K562 (cell line): Measurements from ENCODE around the gene C1orf174. TPM values are rescaled to one million over a fixed set of nuclear protein-coding genes. Genes with fewer than 3 reads are reported as not detected.

ENCODE experiments used
- ATAC-seq: fragments of 200-7000 bp; cut with Tn5 transposase; 3 replicates; pipeline ENCODE4 v1.9.1; 2020; ENCODE audit warnings: moderate library complexity
- BruUV-seq: library from RNA; stranded (reverse); fragments of 400-500 nt; replicated peaks from 2 replicates; lab custom pipeline; 2021; lab: Mats Ljungman, UMichigan
- CTCF ChIA-PET: fragments of 300-600 bp; formaldehyde crosslinking; extraction: SDS; loops from one replicate; lab custom pipeline; 2021; ENCODE audit warnings: low intra/inter-chr PET ratio; lab: Yijun Ruan, JAX
- POLR2A ChIA-PET: fragments of 300-600, 350-650 bp; sonication (Branson Sonifier 250); formaldehyde crosslinking; extraction: SDS; loops from one replicate; lab custom pipeline; 2021; ENCODE audit warnings: antibody characterized with exemption, inconsistent platforms; lab: Yijun Ruan, JAX
- DNase-seq, 4 experiments: peaks; one replicate each; pipeline versions ENCODE4 v3.0.0 to v3.0.0-alpha.2; 2011 to 2018; ENCODE audit warnings: low spot score in 3 of 4, mixed read lengths in 3 of 4; ENCODE audit errors: extremely low read depth in 1 of 4
- FAIRE-seq: peaks from 2 replicates; lab custom pipeline; 2011; peaks lifted over from hg19 to GRCh38; lab: Jason Lieb, UNC
- H2AFZ ChIP-seq: 2 replicates; pipeline ENCODE4 v1.6.0; 2011; ENCODE audit warnings: low read depth, low read length, control low read depth, inconsistent platforms
- H3K27ac ChIP-seq: fragments of 200-600 bp; 3 replicates; pipeline ENCODE4 v1.8.0; 2011; ENCODE audit warnings: low read depth, mild to moderate bottlenecking, control low read depth, inconsistent platforms, low read length, moderate library complexity, mixed read lengths; ENCODE audit errors: extremely low read depth
- H3K27me3 ChIP-seq, 2 experiments: fragments of 300-600 bp in 1 of 2; 2 replicates in 1 of 2; 3 replicates in 1 of 2; pipeline versions ENCODE4 v1.6.0 to v1.8.0; 2011; ENCODE audit warnings: inconsistent platforms in 2 of 2, low read length in 2 of 2, mild to moderate bottlenecking in 1 of 2, mixed read lengths in 1 of 2, moderate library complexity in 1 of 2; ENCODE audit not compliant: control insufficient read depth in 2 of 2, insufficient read depth in 2 of 2
- H3K36me3 ChIP-seq: fragments of 300-600 bp; 3 replicates; pipeline ENCODE4 v1.8.0; 2011; ENCODE audit warnings: mild to moderate bottlenecking, low read length, inconsistent platforms; ENCODE audit not compliant: control insufficient read depth, insufficient read depth
- H3K4me1 ChIP-seq, 2 experiments: fragments of 200-600 bp in 1 of 2; replicated peaks in 1 of 2; 2 replicates in 1 of 2; 3 replicates in 1 of 2; pipeline versions ENCODE4 v1.5.1 to v1.8.0; 2011; ENCODE audit warnings: inconsistent platforms in 2 of 2, low read length in 2 of 2, mild to moderate bottlenecking in 1 of 2, mixed read lengths in 1 of 2, moderate library complexity in 1 of 2; ENCODE audit not compliant: control insufficient read depth in 2 of 2, insufficient read depth in 2 of 2
- H3K4me2 ChIP-seq: 2 replicates; pipeline ENCODE4 v1.6.1; 2011; ENCODE audit warnings: low read length, control low read depth, inconsistent platforms, mixed read lengths; ENCODE audit not compliant: insufficient read depth
- H3K4me3 ChIP-seq: fragments of 200-600 bp; sonication (generic), shearing (Covaris generic); 2 replicates; pipeline ENCODE4 v1.5.1; 2016; ENCODE audit warnings: control low read depth, inconsistent platforms
- H3K79me2 ChIP-seq: fragments of 200-600 bp; 3 replicates; pipeline ENCODE4 v1.8.0; 2011; ENCODE audit warnings: low read length, inconsistent platforms; ENCODE audit not compliant: control insufficient read depth, insufficient read depth
- H3K9ac ChIP-seq, 2 experiments: 2 replicates each; pipeline versions ENCODE4 v1.6.0 to v1.6.1; 2011; ENCODE audit warnings: low read depth in 2 of 2, low read length in 2 of 2, control low read depth in 1 of 2, inconsistent platforms in 1 of 2, mild to moderate bottlenecking in 1 of 2, mixed read lengths in 1 of 2; ENCODE audit not compliant: insufficient read depth in 1 of 2
- H3K9me1 ChIP-seq: one replicate; pipeline ENCODE4 v1.6.0; 2011; ENCODE audit warnings: inconsistent platforms, mild to moderate bottlenecking, low read length, moderate library complexity; ENCODE audit not compliant: control insufficient read depth, insufficient read depth
- H3K9me3 ChIP-seq: replicated peaks from 2 replicates; pipeline ENCODE4 v1.5.1; 2011; ENCODE audit warnings: low read depth, low read length, inconsistent platforms; ENCODE audit not compliant: control insufficient read depth, insufficient read depth
- H4K20me1 ChIP-seq: replicated peaks from 2 replicates; pipeline ENCODE4 v1.6.1; 2011; ENCODE audit warnings: low read length, inconsistent platforms, mixed read lengths; ENCODE audit not compliant: control insufficient read depth, insufficient read depth
- COPS2 ChIP-seq: fragments of 450-650 bp; conservative IDR thresholded peaks from 2 replicates; pipeline ENCODE4 v1.6.1; 2016; ENCODE audit warnings: mild to moderate bottlenecking, moderate library complexity
- EWSR1 ChIP-seq: fragments of 450-650 bp; IDR thresholded peaks from 2 replicates; pipeline ENCODE4 v1.6.1; 2018; ENCODE audit warnings: borderline replicate concordance, mild to moderate bottlenecking, low read depth, moderate library complexity; ENCODE audit not compliant: partially characterized antibody
- HDGF ChIP-seq: fragments of 450-650 bp; IDR thresholded peaks from 2 replicates; pipeline ENCODE4 v1.6.1; 2016
- MTA2 ChIP-seq: fragments of 450-650 bp; IDR thresholded peaks from 2 replicates; pipeline ENCODE4 v1.6.1; 2016; ENCODE audit warnings: low read depth
- MYBL2 ChIP-seq, 2 experiments: fragments of 450-650 bp in 1 of 2; sonication (generic) in 1 of 2; formaldehyde crosslinking in 1 of 2; IDR thresholded peaks; 2 replicates each; pipeline versions ENCODE4 v1.6.1 to v1.8.1; 2017 to 2022; ENCODE audit warnings: borderline replicate concordance in 1 of 2, inconsistent platforms in 1 of 2, low read depth in 1 of 2, mild to moderate bottlenecking in 1 of 2, missing genetic modification reagents in 1 of 2, moderate library complexity in 1 of 2
- NFIX ChIP-seq: fragments of 250-450 bp; sonication (Bioruptor Pico); IDR thresholded peaks from 2 replicates; pipeline ENCODE4 v1.4.0; 2020; ENCODE audit warnings: low read depth, mild to moderate bottlenecking, moderate library complexity
- SAFB2 ChIP-seq: fragments of 200-400 bp; formaldehyde crosslinking; IDR thresholded peaks from 2 replicates; pipeline ENCODE4 v1.6.1; 2018; ENCODE audit warnings: borderline replicate concordance, low read length, low read depth, moderate library complexity; ENCODE audit not compliant: severe bottlenecking
- SETDB1 ChIP-seq: IDR thresholded peaks from one replicate; pipeline ENCODE4 v1.6.1; 2012; ENCODE audit warnings: low read length, control low read depth, inconsistent platforms
- SLC30A9 ChIP-seq: fragments of 250-450 bp; sonication (Bioruptor Pico); IDR thresholded peaks from 2 replicates; pipeline ENCODE4 v1.8.0; 2022; ENCODE audit warnings: mild to moderate bottlenecking, moderate library complexity
- SMARCA5 ChIP-seq: fragments of 450-650 bp; IDR thresholded peaks from 2 replicates; pipeline ENCODE4 v1.6.1; 2016
- STAG1 ChIP-seq: sonication (generic); formaldehyde crosslinking; IDR thresholded peaks from 2 replicates; pipeline ENCODE4 v1.5.0; 2020; ENCODE audit warnings: missing genetic modification reagents, borderline replicate concordance
- TCFL5 ChIP-seq: fragments of 250-450 bp; sonication (Bioruptor Pico); conservative IDR thresholded peaks from 2 replicates; pipeline ENCODE4 v1.6.1; 2021; ENCODE audit warnings: mild to moderate bottlenecking, moderate library complexity, matching md5 sums
- TRIM24 ChIP-seq, 2 experiments: fragments of 450-650 bp; IDR thresholded peaks; 2 replicates each; pipeline ENCODE4 v1.6.1; 2016
- TRIM28 ChIP-seq: fragments of 450-650 bp; IDR thresholded peaks from 2 replicates; pipeline ENCODE4 v1.6.1; 2017
- ZNF197 ChIP-seq: fragments of 200-800 bp; sonication (Bioruptor generic); IDR thresholded peaks from 2 replicates; pipeline ENCODE4 v1.6.1; 2016; ENCODE audit warnings: low read depth, missing genetic modification characterization, missing compliant biosample characterization
- WGBS: fragments of 100-300 bp; shearing (Covaris generic); methylation state at CpG from one replicate; pipeline ENCODE4 v1.1.6; 2016; ENCODE audit warnings: low coverage, mixed read lengths; ENCODE audit not compliant: insufficient coverage; ENCODE audit errors: missing lambda C conversion rate; 5-methylcytosine and 5-hydroxymethylcytosine counted together
- in situ Hi-C: fragments of 300-500 bp; cut with MboI; formaldehyde crosslinking; loops from 4 replicates; pipeline ENCODE4 v1.15.0; 2018; ENCODE audit warnings: inconsistent platforms, mixed read lengths
- intact Hi-C: fragments of 100-400 bp; cut with micrococcal nuclease; formaldehyde crosslinking; loops from 2 replicates; pipeline ENCODE4 v1.14.2; 2022
- polyA plus RNA-seq, 8 experiments: library from polyadenylated mRNA; depleted of rRNA in 4 of 8; stranded (reverse) in 5 of 8; unstranded in 3 of 8; fragments of >200 nt; fragmentation: Nextera tagmentation in 2 of 8; fragmentation: Illumina TruSeq in 1 of 8; extraction: Ambion mirVana in 2 of 8; extraction: Trizol in 1 of 8; gene quantifications; 2 replicates each; pipeline versions ENCODE4 v1.2.1 to v1.2.3, GENCODE V29; 2011 to 2014; ENCODE audit warnings: inconsistent platforms in 1 of 8, missing spikeins in 1 of 8
- total RNA-seq, 7 experiments: library from RNA; depleted of rRNA in 6 of 7; stranded (reverse); fragments of >200 nt in 6 of 7; fragmentation: Illumina TruSeq in 2 of 7; extraction: Trizol in 2 of 7; gene quantifications; 2 replicates each; pipeline versions ENCODE4 v1.2.1 to v1.2.3, GENCODE V29; 2011 to 2021; ENCODE audit warnings: low replicate concordance in 1 of 7
- TF ChIP-seq, protein P1 (sequence below): fragments of 450-650 bp; formaldehyde crosslinking; IDR thresholded peaks from 2 replicates; pipeline ENCODE4 v1.4.0; 2020; ENCODE audit warnings: mild to moderate bottlenecking
- TF ChIP-seq, protein P2 (sequence below), 2 experiments: fragments of 450-650 bp; conservative IDR thresholded peaks; 2 replicates each; pipeline ENCODE4 v1.6.1; 2017; ENCODE audit warnings: mild to moderate bottlenecking in 2 of 2, moderate library complexity in 2 of 2
- TF ChIP-seq, protein P3 (sequence below): fragments of 250-450 bp; sonication (Bioruptor Pico); IDR thresholded peaks from 2 replicates; pipeline ENCODE4 v1.6.1; 2021; ENCODE audit warnings: mild to moderate bottlenecking

The C1orf174 gene
- total and polyA plus RNA-seq, 9 of the 15 experiments (the other 6 are each of a cell fraction or from before 2014, with no cell fraction given) = 38.5 to 64.9 (median 45.4) TPM

DNA sequence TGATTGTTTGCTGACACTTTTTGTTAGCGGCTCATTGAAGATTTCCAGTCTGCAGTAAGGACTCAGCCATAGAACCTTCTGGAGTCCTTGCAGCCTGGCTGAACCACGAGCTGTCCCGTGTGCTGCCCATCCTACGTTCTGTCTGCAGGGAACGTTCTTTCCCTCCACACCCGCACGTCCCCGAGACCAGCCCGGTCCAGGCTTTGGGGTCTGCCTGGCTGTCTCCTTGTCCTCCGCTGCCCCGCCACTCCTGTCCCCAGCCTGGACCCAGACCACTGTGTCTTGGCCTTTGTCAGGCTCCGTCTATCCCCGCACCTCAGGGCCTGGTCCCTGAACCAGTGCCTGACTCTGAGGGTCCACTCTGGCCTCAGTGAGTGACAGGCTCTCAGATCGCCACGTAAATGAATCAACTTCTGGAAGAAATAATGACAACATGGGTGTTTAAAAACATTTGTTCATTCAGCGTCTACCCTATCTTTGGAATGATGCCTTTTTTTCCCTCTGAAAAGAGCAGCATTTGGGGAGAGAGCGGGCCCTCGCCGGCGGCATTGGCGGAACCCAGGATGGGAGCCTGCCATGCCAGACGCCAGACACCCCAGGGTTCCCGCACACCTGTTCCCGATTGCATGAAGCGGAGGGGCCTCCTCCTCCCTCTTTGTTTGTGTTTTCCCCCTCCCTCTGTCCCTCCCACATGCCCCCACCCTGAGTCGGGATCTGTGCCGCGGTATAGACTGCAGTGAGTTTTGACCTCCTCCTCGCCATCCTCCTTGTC, 43.9 kb upstream of the C1orf174 start:
- Histone ChIP-seq H3K9me3 (no peaks in the 10 kb centered on the region), H3K27ac (no peak overlapping the region), H3K9ac (no peak overlapping the region), H3K79me2 (no peaks in the 10 kb centered on the region), H3K27me3 (peaks cover 70 to 90% of the 10 kb centered on the region in 2 experiments), H3K4me1 (peaks cover 0 to 7% of the 10 kb centered on the region in 2 experiments; a peak in 1 of 5 replicates), H3K4me2 (no peak overlapping the region), H2AFZ (no peak overlapping the region), H3K9me1 (no peaks in the 10 kb centered on the region), H3K4me3 (no peak overlapping the region), H3K36me3 (no peaks in the 10 kb centered on the region), H4K20me1 (peaks cover 3% of the 10 kb centered on the region; the same call in 1 of the 2 replicates)
- in situ Hi-C loops = no loop called here
- BruUV-seq = no TSS peak
- ChIA-PET POLR2A (interaction anchor here (1.1 to 1.4 kb wide), 2 partner anchors 11 to 13 kb away, joined by 4 to 7 read pairs; no protein-coding TSS in a partner anchor), CTCF (no interaction called here)
- intact Hi-C loops = no loop called here
- TF ChIP-seq ZNF197 (CRISPR knock-in tag) (no peak), NFIX (CRISPR knock-in tag) (no peak), STAG1 (CRISPR knock-in tag) (no peak), HDGF (no peak), SAFB2 (no peak), SLC30A9 (CRISPR knock-in tag) (no peak), SETDB1 (no peak), TRIM24 (IDR thresholded peaks at IDR 0.05) (no peak), COPS2 (no peak), TRIM28 (no peak), SMARCA5 (no peak), MYBL2 (IDR thresholded peaks at IDR 0.05; ENCODE audit: low read depth) (no peak), MYBL2 (CRISPR knock-in tag; IDR thresholded peaks at IDR 0.05; ENCODE audit: borderline replicate concordance) (no peak), TCFL5 (CRISPR knock-in tag) (no peak), EWSR1 (no peak), MTA2 (no peak)
- TF ChIP-seq, protein P1, sequence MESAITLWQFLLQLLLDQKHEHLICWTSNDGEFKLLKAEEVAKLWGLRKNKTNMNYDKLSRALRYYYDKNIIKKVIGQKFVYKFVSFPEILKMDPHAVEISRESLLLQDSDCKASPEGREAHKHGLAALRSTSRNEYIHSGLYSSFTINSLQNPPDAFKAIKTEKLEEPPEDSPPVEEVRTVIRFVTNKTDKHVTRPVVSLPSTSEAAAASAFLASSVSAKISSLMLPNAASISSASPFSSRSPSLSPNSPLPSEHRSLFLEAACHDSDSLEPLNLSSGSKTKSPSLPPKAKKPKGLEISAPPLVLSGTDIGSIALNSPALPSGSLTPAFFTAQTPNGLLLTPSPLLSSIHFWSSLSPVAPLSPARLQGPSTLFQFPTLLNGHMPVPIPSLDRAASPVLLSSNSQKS (CRISPR knock-in tag) = no peak
- TF ChIP-seq, protein P2, sequence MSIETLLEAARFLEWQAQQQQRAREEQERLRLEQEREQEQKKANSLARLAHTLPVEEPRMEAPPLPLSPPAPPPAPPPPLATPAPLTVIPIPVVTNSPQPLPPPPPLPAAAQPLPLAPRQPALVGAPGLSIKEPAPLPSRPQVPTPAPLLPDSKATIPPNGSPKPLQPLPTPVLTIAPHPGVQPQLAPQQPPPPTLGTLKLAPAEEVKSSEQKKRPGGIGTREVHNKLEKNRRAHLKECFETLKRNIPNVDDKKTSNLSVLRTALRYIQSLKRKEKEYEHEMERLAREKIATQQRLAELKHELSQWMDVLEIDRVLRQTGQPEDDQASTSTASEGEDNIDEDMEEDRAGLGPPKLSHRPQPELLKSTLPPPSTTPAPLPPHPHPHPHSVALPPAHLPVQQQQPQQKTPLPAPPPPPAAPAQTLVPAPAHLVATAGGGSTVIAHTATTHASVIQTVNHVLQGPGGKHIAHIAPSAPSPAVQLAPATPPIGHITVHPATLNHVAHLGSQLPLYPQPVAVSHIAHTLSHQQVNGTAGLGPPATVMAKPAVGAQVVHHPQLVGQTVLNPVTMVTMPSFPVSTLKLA (conservative IDR thresholded peaks at IDR 0.05) = no peak
- TF ChIP-seq, protein P3, sequence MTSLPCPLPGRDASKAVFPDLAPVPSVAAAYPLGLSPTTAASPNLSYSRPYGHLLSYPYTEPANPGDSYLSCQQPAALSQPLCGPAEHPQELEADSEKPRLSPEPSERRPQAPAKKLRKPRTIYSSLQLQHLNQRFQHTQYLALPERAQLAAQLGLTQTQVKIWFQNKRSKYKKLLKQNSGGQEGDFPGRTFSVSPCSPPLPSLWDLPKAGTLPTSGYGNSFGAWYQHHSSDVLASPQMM (CRISPR knock-in tag) = no peak
- DNase-seq (no peak), ATAC-seq (no peak; the same call in 2 of the 3 replicates), FAIRE-seq (no peak)
- WGBS = 3% methylated on average over 28 of the region's 29 CpGs
